Mesenchymal stem cell (in vitro differentiated cells and primary cell): ENCODE results near the gene MALRD1. TPM values are rescaled to one million over a fixed set of nuclear protein-coding genes. Genes with fewer than 3 reads are reported as not detected.

ENCODE experiments used
- DNase-seq: peaks from one replicate; pipeline ENCODE4 v3.0.0-alpha.2; 2013
- H2AFZ ChIP-seq: one replicate; pipeline ENCODE4 v1.6.1; 2013; ENCODE audit warnings: low read depth, mild to moderate bottlenecking, control low read depth, inconsistent platforms, low read length, moderate library complexity
- H2AK5ac ChIP-seq: 2 replicates; pipeline ENCODE4 v1.6.1; 2013; ENCODE audit warnings: low read length, moderate library complexity, mild to moderate bottlenecking, inconsistent platforms; ENCODE audit not compliant: severe bottlenecking
- H2BK120ac ChIP-seq: one replicate; pipeline ENCODE4 v1.6.1; 2013; ENCODE audit warnings: low read depth, mild to moderate bottlenecking, inconsistent platforms, low read length, moderate library complexity
- H2BK12ac ChIP-seq, 2 experiments: one replicate each; pipeline ENCODE4 v1.6.1; 2013; ENCODE audit warnings: inconsistent platforms in 2 of 2, low read length in 2 of 2, mild to moderate bottlenecking in 2 of 2, moderate library complexity in 2 of 2, control low read depth in 1 of 2
- H2BK15ac ChIP-seq: one replicate; pipeline ENCODE4 v1.6.1; 2013; ENCODE audit warnings: mild to moderate bottlenecking, low read depth, inconsistent platforms; ENCODE audit not compliant: poor library complexity, severe bottlenecking
- H2BK5ac ChIP-seq: 2 replicates; pipeline ENCODE4 v1.6.1; 2013; ENCODE audit warnings: low read depth, mild to moderate bottlenecking, low read length, control low read depth, inconsistent platforms; ENCODE audit not compliant: poor library complexity, severe bottlenecking
- H3K14ac ChIP-seq, 2 experiments: one replicate each; pipeline ENCODE4 v1.6.1; 2013; ENCODE audit warnings: inconsistent platforms in 2 of 2, low read length in 2 of 2, control low read depth in 1 of 2, mild to moderate bottlenecking in 1 of 2, moderate library complexity in 1 of 2
- H3K18ac ChIP-seq, 2 experiments: one replicate each; pipeline ENCODE4 v1.6.1; 2013; ENCODE audit warnings: inconsistent platforms in 2 of 2, low read length in 2 of 2, control low read depth in 1 of 2, low read depth in 1 of 2, mild to moderate bottlenecking in 1 of 2
- H3K23ac ChIP-seq, 2 experiments: one replicate each; pipeline ENCODE4 v1.6.1; 2013; ENCODE audit warnings: inconsistent platforms in 2 of 2, low read length in 2 of 2, mild to moderate bottlenecking in 2 of 2, moderate library complexity in 2 of 2, control low read depth in 1 of 2
- H3K27ac ChIP-seq: 2 replicates; pipeline ENCODE4 v1.5.1; 2013; ENCODE audit warnings: mild to moderate bottlenecking, moderate library complexity, low read length, control low read depth, inconsistent platforms; ENCODE audit not compliant: poor library complexity, severe bottlenecking
- H3K27me3 ChIP-seq, 2 experiments: 2 replicates each; pipeline versions ENCODE4 v1.6.1 to v1.7.0; 2013; ENCODE audit warnings: low read length in 2 of 2, mild to moderate bottlenecking in 2 of 2, moderate library complexity in 2 of 2, control low read depth in 1 of 2, inconsistent platforms in 1 of 2; ENCODE audit not compliant: control insufficient read depth in 1 of 2, insufficient read depth in 1 of 2
- H3K36me3 ChIP-seq, 2 experiments: 2 replicates each; pipeline versions ENCODE4 v1.6.1 to v1.7.0; 2013; ENCODE audit warnings: low read length in 2 of 2, control low read depth in 1 of 2, inconsistent platforms in 1 of 2, low read depth in 1 of 2, mild to moderate bottlenecking in 1 of 2; ENCODE audit not compliant: insufficient read depth in 2 of 2, control insufficient read depth in 1 of 2
- H3K4ac ChIP-seq, 2 experiments: one replicate each; pipeline ENCODE4 v1.6.1; 2013; ENCODE audit warnings: inconsistent platforms in 2 of 2, low read length in 2 of 2, mild to moderate bottlenecking in 2 of 2, moderate library complexity in 2 of 2, control low read depth in 1 of 2, low read depth in 1 of 2
- H3K4me1 ChIP-seq: 2 replicates; pipeline ENCODE4 v1.6.1; 2013; ENCODE audit warnings: low read depth, low read length, control low read depth; ENCODE audit not compliant: control insufficient read depth, insufficient read depth
- H3K4me2 ChIP-seq: 2 replicates; pipeline ENCODE4 v1.6.1; 2013; ENCODE audit warnings: low read length, mild to moderate bottlenecking, inconsistent platforms; ENCODE audit not compliant: poor library complexity, severe bottlenecking
- H3K4me3 ChIP-seq, 2 experiments: 2 replicates each; pipeline versions ENCODE4 v1.5.1 to v1.7.0; 2013; ENCODE audit warnings: low read length in 2 of 2, mild to moderate bottlenecking in 2 of 2, control low read depth in 1 of 2, low read depth in 1 of 2; ENCODE audit not compliant: insufficient read depth in 1 of 2
- H3K79me1 ChIP-seq: replicated peaks from 2 replicates; pipeline ENCODE4 v1.6.1; 2013; ENCODE audit warnings: mild to moderate bottlenecking, control low read depth, low read length, inconsistent platforms; ENCODE audit not compliant: poor library complexity, severe bottlenecking
- H3K9ac ChIP-seq: 2 replicates; pipeline ENCODE4 v1.7.0; 2013; ENCODE audit warnings: mild to moderate bottlenecking, low read length, moderate library complexity
- H3K9me3 ChIP-seq: 2 replicates; pipeline ENCODE4 v1.7.0; 2013; ENCODE audit warnings: mild to moderate bottlenecking, low read length; ENCODE audit not compliant: control insufficient read depth
- H4K8ac ChIP-seq: one replicate; pipeline ENCODE4 v1.6.1; 2013; ENCODE audit warnings: inconsistent platforms, mild to moderate bottlenecking, low read length, moderate library complexity
- H4K91ac ChIP-seq: one replicate; pipeline ENCODE4 v1.6.1; 2013; ENCODE audit warnings: mild to moderate bottlenecking, low read length, inconsistent platforms
- WGBS: methylation state at CpG from one replicate; pipeline ENCODE4 v1.1.7; 2013; ENCODE audit warnings: mixed read lengths; 5-methylcytosine and 5-hydroxymethylcytosine counted together
- polyA plus RNA-seq, 2 experiments: library from polyadenylated mRNA; stranded (reverse); fragments of 200-250 nt; gene quantifications; one replicate each; pipeline ENCODE4 v1.2.3, GENCODE V29; 2013

The MALRD1 gene
- polyA plus RNA-seq (2013, experiment 1 of 2), result 0.04 TPM
- 0.12 TPM for polyA plus RNA-seq (2013, experiment 2 of 2)

DNA sequence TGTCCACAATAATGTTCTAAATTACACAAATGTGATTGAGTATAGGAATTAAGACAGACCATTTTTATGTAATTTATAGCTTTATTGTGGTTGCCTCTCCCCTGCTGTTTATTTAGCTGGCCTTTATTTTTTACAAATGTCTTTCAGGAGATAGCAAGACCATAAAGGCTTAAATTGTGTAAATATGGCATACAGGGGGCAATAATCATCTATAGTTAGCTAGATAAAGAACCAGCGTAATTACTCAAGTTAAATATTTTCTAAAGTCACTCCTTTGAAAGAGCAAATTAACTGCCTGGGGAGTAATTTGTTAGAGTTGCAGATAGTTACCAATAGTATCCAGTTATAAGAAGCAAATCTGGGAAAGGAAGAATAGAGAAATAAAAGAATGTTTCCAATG, at the start of gene MALRD1:
TSS of gene MALRD1 (plus strand) at position 313 of the 400 bp plus-strand sequence. CDS start 138 bp downstream, outside the sequence.
- DNase-seq, result no peak
- H3K36me3 ChIP-seq, result no peaks in the 10 kb centered on the region
- H2BK120ac ChIP-seq, result no peak within 1 kb of the TSS
- H3K14ac ChIP-seq, result no peak within 1 kb of the TSS
- no peak within 1 kb of the TSS for H3K4ac ChIP-seq
- no peak within 1 kb of the TSS for H3K27ac ChIP-seq
- H3K27me3 ChIP-seq, result no peaks in the 10 kb centered on the region
- no peaks in the 10 kb centered on the region for H3K79me1 ChIP-seq
- no CpG with 5 or more reads among the region's 1 CpG for WGBS
- H3K23ac ChIP-seq, result no peak within 1 kb of the TSS
- no peak within 1 kb of the TSS for H2AK5ac ChIP-seq
- peaks cover 5% of the 10 kb centered on the region for H3K9me3 ChIP-seq
- H3K4me2 ChIP-seq, result no peak within 1 kb of the TSS
- H3K9ac ChIP-seq, result no peak within 1 kb of the TSS
- H2BK12ac ChIP-seq, result no peak within 1 kb of the TSS
- no peak within 1 kb of the TSS for H4K8ac ChIP-seq
- H3K4me3 ChIP-seq, result no peak within 1 kb of the TSS
- no peak within 1 kb of the TSS for H4K91ac ChIP-seq
- no peak within 1 kb of the TSS for H2BK5ac ChIP-seq
- H2AFZ ChIP-seq, result no peak within 1 kb of the TSS
- no peak within 1 kb of the TSS for H3K18ac ChIP-seq
- no peak within 1 kb of the TSS for H2BK15ac ChIP-seq
- H3K4me1 ChIP-seq, result no peaks in the 10 kb centered on the region

DNA sequence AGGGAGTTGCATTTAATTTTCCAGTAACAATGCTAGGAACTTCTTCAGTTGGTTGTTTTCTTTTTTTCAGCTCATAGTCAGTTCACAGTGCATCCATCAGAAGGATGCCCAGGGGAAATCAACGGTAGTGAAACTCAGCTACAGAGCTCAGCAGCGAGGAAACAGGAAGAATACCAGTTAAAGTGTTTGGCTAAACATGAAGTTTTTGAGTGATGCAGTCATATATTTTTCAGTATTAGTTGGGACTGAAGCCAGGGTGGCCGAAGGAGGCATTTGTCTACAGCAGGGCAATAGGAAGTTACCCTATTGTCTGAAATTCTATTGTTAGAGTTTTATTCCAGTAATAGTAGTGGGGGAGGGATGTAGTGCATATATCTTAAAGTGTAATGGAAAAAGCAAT, 45.3 kb upstream of the MALRD1 start:
- no peaks in the 10 kb centered on the region for H3K79me1 ChIP-seq
- no peak overlapping the region for H3K18ac ChIP-seq
- H3K4ac ChIP-seq, result no peak overlapping the region
- H3K36me3 ChIP-seq, result no peaks in the 10 kb centered on the region
- 57% methylated on average over 3 of the region's 3 CpGs for WGBS
- no peak overlapping the region for H3K4me3 ChIP-seq
- no peak overlapping the region for H2BK120ac ChIP-seq
- no peaks in the 10 kb centered on the region for H3K4me1 ChIP-seq
- H3K27ac ChIP-seq, result no peak overlapping the region
- no peak overlapping the region for H2BK15ac ChIP-seq
- no peak for DNase-seq
- H3K23ac ChIP-seq, result no peak overlapping the region
- H2AK5ac ChIP-seq, result no peak overlapping the region
- no peak overlapping the region for H4K8ac ChIP-seq
- H2BK5ac ChIP-seq, result no peak overlapping the region
- no peak overlapping the region for H3K14ac ChIP-seq
- H3K9me3 ChIP-seq, result no peaks in the 10 kb centered on the region
- no peak overlapping the region for H2AFZ ChIP-seq
- no peak overlapping the region for H3K4me2 ChIP-seq
- H2BK12ac ChIP-seq, result no peak overlapping the region
- no peaks in the 10 kb centered on the region for H3K27me3 ChIP-seq
- no peak overlapping the region for H4K91ac ChIP-seq
- H3K9ac ChIP-seq, result no peak overlapping the region

DNA sequence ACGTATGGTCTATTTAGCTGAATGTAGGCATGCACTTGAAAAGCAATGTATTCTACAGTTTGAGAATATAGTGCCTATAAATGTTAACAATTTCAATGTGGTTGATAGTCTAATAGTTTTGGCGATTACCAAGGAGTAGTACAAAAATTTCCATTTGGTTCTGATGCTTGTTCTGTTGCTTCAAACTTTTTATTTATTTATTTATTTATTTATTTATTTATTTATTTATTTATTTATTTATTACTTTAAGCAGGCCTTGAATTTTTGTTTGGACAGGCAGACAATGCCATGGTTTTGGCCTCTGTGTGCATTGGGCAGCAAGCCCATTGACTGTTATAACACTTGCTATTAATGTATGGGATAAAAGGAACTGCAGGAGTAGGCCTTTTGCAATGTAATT, 36.5 kb upstream of the MALRD1 start:
- Histone ChIP-seq H3K4me3 (no peak overlapping the region), H3K4ac (no peak overlapping the region), H3K4me1 (no peaks in the 10 kb centered on the region), H3K79me1 (no peaks in the 10 kb centered on the region), H2BK15ac (no peak overlapping the region), H3K18ac (no peak overlapping the region), H4K91ac (no peak overlapping the region), H2AK5ac (no peak overlapping the region), H3K36me3 (no peaks in the 10 kb centered on the region), H2BK120ac (no peak overlapping the region), H4K8ac (no peak overlapping the region), H2AFZ (no peak overlapping the region), H3K23ac (no peak overlapping the region), H3K9me3 (peaks cover 21% of the 10 kb centered on the region), H3K14ac (no peak overlapping the region), H2BK5ac (no peak overlapping the region), H3K4me2 (no peak overlapping the region), H3K27me3 (no peaks in the 10 kb centered on the region), H3K27ac (no peak overlapping the region), H2BK12ac (no peak overlapping the region), H3K9ac (no peak overlapping the region)
- no peak for DNase-seq
- WGBS, result 80% methylated on average over 1 of the region's 2 CpGs

DNA sequence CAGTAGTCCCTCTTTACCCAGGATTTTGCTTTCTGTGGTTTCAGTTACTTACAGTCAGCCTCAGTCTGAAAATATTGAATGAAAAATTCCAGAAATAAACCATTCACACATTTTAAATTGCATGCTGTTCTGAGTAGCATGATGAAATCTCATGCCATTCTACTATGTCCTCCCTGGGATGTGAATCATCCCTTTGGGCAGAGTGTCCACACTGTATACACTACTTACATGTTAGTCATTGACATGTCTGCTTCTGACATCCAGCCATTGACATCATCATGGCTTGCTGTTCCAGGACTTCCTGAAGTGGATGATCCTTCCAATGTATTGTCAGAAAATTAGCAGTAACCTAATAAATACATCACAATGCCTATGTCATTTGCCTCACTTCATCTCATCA, 34.6 kb upstream of the MALRD1 start:
- no peak overlapping the region for H3K18ac ChIP-seq
- no peak overlapping the region for H3K4me3 ChIP-seq
- H2BK12ac ChIP-seq, result no peak overlapping the region
- no peak overlapping the region for H4K8ac ChIP-seq
- H3K4ac ChIP-seq, result no peak overlapping the region
- H3K27me3 ChIP-seq, result no peaks in the 10 kb centered on the region
- no peak overlapping the region for H3K14ac ChIP-seq
- no peaks in the 10 kb centered on the region for H3K36me3 ChIP-seq
- H2BK120ac ChIP-seq, result no peak overlapping the region
- no peak overlapping the region for H3K9ac ChIP-seq
- H3K79me1 ChIP-seq, result no peaks in the 10 kb centered on the region
- no peak overlapping the region for H2AFZ ChIP-seq
- H3K4me1 ChIP-seq, result no peaks in the 10 kb centered on the region
- H4K91ac ChIP-seq, result no peak overlapping the region
- DNase-seq, result no peak
- H3K9me3 ChIP-seq, result peaks cover 26% of the 10 kb centered on the region
- no peak overlapping the region for H2AK5ac ChIP-seq
- H3K27ac ChIP-seq, result no peak overlapping the region
- no peak overlapping the region for H2BK5ac ChIP-seq
- no peak overlapping the region for H3K4me2 ChIP-seq
- no peak overlapping the region for H3K23ac ChIP-seq
- no peak overlapping the region for H2BK15ac ChIP-seq
